ENCODE measurements around the gene RPL10A.

RPL10A gene

DNA sequence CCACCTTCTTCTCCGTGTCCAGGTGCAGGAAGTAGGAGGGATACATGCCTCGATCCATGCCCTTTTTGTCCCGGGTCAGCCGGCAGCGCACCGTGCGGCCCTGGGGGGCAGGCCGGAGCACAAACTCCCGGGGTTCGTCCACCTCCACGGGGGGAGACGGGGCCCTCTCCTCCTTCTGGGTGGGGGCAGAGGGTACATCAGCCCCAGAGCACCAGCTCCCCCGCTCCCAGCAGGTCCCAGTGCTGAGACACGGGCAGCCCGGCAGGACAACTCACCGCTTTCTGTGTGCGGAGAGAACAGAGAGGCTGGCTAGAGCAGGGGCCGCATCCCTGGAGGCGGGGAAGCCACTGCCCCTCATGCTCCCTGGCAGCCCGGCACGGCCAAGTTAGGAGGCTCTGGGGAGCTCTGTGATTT is 37.8 kb downstream of the RPL10A start:
- no peak for ATAC-seq
- TF ChIP-seq CSDC2 (CRISPR knock-in tag; IDR thresholded peaks at IDR 0.05) (no peak), TOX (CRISPR knock-in tag; IDR thresholded peaks at IDR 0.05; ENCODE audit: borderline replicate concordance) (no peak), TCF4 (CRISPR knock-in tag; IDR thresholded peaks at IDR 0.05; ENCODE audit: borderline replicate concordance) (no peak)

DNA sequence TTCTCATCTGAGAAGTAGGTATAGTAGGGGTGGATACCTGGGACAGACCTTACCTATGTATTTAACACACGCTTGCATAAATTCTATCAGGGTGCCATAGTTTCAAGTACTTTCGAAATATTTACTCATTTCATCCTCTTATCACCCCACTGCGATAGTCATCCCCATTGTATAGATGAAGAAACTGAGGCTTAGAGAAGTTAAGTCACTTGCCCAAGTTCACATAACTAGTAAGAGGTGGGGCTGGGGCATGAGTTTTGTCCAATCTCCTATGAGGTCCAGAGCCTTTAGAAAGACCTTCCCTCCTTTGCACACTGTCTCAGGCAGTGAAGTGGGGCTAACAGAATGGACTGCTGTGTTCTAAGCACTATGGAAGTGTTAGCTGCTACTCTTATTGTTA is 38.3 kb downstream of the RPL10A start:
- no peak for TF ChIP-seq RARB (CRISPR knock-in tag; IDR thresholded peaks at IDR 0.05)
- TF ChIP-seq, protein P1, sequence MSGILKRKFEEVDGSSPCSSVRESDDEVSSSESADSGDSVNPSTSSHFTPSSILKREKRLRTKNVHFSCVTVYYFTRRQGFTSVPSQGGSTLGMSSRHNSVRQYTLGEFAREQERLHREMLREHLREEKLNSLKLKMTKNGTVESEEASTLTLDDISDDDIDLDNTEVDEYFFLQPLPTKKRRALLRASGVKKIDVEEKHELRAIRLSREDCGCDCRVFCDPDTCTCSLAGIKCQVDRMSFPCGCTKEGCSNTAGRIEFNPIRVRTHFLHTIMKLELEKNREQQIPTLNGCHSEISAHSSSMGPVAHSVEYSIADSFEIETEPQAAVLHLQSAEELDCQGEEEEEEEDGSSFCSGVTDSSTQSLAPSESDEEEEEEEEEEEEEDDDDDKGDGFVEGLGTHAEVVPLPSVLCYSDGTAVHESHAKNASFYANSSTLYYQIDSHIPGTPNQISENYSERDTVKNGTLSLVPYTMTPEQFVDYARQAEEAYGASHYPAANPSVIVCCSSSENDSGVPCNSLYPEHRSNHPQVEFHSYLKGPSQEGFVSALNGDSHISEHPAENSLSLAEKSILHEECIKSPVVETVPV (CRISPR knock-in tag; IDR thresholded peaks at IDR 0.05): no peak
- TF ChIP-seq OSR1 (CRISPR knock-in tag; IDR thresholded peaks at IDR 0.05): no peak
- TF ChIP-seq BACH2 (CRISPR knock-in tag; IDR thresholded peaks at IDR 0.05; ENCODE audit: borderline replicate concordance): no peak
- TF ChIP-seq, protein P2, sequence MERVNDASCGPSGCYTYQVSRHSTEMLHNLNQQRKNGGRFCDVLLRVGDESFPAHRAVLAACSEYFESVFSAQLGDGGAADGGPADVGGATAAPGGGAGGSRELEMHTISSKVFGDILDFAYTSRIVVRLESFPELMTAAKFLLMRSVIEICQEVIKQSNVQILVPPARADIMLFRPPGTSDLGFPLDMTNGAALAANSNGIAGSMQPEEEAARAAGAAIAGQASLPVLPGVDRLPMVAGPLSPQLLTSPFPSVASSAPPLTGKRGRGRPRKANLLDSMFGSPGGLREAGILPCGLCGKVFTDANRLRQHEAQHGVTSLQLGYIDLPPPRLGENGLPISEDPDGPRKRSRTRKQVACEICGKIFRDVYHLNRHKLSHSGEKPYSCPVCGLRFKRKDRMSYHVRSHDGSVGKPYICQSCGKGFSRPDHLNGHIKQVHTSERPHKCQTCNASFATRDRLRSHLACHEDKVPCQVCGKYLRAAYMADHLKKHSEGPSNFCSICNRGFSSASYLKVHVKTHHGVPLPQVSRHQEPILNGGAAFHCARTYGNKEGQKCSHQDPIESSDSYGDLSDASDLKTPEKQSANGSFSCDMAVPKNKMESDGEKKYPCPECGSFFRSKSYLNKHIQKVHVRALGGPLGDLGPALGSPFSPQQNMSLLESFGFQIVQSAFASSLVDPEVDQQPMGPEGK (CRISPR knock-in tag; IDR thresholded peaks at IDR 0.05; ENCODE audit: borderline replicate concordance): no peak
- TF ChIP-seq GLIS3 (CRISPR knock-in tag; IDR thresholded peaks at IDR 0.05): no peak
- TF ChIP-seq, protein P3, sequence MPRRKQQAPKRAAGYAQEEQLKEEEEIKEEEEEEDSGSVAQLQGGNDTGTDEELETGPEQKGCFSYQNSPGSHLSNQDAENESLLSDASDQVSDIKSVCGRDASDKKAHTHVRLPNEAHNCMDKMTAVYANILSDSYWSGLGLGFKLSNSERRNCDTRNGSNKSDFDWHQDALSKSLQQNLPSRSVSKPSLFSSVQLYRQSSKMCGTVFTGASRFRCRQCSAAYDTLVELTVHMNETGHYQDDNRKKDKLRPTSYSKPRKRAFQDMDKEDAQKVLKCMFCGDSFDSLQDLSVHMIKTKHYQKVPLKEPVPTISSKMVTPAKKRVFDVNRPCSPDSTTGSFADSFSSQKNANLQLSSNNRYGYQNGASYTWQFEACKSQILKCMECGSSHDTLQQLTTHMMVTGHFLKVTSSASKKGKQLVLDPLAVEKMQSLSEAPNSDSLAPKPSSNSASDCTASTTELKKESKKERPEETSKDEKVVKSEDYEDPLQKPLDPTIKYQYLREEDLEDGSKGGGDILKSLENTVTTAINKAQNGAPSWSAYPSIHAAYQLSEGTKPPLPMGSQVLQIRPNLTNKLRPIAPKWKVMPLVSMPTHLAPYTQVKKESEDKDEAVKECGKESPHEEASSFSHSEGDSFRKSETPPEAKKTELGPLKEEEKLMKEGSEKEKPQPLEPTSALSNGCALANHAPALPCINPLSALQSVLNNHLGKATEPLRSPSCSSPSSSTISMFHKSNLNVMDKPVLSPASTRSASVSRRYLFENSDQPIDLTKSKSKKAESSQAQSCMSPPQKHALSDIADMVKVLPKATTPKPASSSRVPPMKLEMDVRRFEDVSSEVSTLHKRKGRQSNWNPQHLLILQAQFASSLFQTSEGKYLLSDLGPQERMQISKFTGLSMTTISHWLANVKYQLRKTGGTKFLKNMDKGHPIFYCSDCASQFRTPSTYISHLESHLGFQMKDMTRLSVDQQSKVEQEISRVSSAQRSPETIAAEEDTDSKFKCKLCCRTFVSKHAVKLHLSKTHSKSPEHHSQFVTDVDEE (CRISPR knock-in tag; IDR thresholded peaks at IDR 0.05): no peak
- no peak for TF ChIP-seq TCF4 (CRISPR knock-in tag; IDR thresholded peaks at IDR 0.05; ENCODE audit: borderline replicate concordance)
- TF ChIP-seq ZNF565 (CRISPR knock-in tag; conservative IDR thresholded peaks at IDR 0.05; ENCODE audit: low read depth): no peak
- TF ChIP-seq ARNTL (CRISPR knock-in tag; IDR thresholded peaks at IDR 0.05; ENCODE audit: borderline replicate concordance, low read depth): no peak
- ATAC-seq: no peak

DNA sequence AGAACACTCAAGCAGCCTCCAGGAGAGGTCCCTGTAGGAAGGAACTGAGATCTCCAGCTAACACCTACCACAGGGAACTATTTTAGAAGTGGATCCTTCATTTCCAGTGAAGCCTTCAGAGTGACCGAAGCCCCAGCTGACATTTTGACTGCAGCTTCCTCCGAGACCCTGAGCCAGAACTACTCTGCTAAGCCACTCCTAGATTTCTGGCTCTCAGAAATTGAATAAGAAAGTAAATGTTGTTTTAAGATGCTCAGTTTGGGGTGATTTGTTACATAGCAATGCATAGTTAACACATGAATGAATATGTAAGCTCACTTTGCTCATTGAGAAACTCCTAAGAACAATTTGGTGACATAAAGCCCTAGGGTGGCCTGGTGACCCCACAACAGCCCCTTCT is 39.0 kb downstream of the RPL10A start:
- TF ChIP-seq ARNTL (CRISPR knock-in tag; IDR thresholded peaks at IDR 0.05; ENCODE audit: borderline replicate concordance, low read depth) (no peak), OSR1 (CRISPR knock-in tag; IDR thresholded peaks at IDR 0.05) (no peak), RARB (CRISPR knock-in tag; IDR thresholded peaks at IDR 0.05) (no peak), SNAI2 (CRISPR knock-in tag; IDR thresholded peaks at IDR 0.05) (no peak)
- TF ChIP-seq, protein P3 (CRISPR knock-in tag; IDR thresholded peaks at IDR 0.05): no peak
- ATAC-seq: no peak

DNA sequence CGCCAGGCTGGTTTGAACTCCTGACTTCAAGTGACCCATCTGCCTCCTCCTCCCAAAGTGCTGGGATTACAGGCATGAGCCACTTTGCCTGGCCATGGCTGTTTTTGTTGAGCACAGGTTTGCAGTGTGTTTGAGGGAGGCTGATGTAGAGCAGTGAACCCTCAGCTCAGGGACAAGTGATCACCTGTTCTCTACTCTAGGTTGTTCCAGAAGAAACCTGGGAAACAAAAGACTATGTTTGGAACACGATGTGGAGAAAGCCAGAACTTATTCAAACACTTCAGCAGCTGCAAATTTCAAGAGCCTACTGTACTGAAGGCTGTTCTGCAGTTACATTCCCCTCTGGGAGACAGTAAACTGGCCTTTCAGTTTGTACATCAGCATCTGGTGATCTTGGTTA is 39.8 kb downstream of the RPL10A start:
- TF ChIP-seq, protein P2 (CRISPR knock-in tag; IDR thresholded peaks at IDR 0.05; ENCODE audit: borderline replicate concordance): no peak
- no peak for ATAC-seq

DNA sequence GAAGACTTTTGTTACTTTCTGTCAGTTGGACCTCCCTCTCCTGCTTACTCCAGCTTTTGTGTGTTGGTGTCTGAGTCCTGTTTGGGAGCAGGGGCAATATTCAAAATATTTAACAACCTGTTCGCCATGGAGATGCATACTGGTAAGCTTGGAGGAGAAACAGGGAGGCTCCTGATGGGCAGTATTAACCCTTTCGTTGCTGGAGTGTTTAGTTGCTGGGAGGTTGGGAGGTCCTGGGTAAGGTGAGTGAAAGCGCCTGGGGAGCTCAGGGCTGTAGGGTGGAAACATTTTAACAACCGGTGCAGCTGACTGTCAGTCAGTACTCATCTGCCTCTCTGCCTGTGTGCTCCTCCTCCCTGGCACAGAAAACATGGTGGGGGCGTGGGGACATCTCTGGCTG is 40.3 kb downstream of the RPL10A start:
- ATAC-seq: no peak
- TF ChIP-seq, protein P4, sequence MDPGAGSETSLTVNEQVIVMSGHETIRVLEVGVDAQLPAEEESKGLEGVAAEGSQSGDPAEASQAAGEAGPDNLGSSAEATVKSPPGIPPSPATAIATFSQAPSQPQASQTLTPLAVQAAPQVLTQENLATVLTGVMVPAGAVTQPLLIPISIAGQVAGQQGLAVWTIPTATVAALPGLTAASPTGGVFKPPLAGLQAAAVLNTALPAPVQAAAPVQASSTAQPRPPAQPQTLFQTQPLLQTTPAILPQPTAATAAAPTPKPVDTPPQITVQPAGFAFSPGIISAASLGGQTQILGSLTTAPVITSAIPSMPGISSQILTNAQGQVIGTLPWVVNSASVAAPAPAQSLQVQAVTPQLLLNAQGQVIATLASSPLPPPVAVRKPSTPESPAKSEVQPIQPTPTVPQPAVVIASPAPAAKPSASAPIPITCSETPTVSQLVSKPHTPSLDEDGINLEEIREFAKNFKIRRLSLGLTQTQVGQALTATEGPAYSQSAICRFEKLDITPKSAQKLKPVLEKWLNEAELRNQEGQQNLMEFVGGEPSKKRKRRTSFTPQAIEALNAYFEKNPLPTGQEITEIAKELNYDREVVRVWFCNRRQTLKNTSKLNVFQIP (CRISPR knock-in tag; IDR thresholded peaks at IDR 0.05; ENCODE audit: borderline replicate concordance, low read depth): no peak
- TF ChIP-seq TCF4 (CRISPR knock-in tag; IDR thresholded peaks at IDR 0.05; ENCODE audit: borderline replicate concordance) (no peak), ZNF8 (CRISPR knock-in tag; IDR thresholded peaks at IDR 0.05) (no peak), ZNF565 (CRISPR knock-in tag; conservative IDR thresholded peaks at IDR 0.05; ENCODE audit: low read depth) (no peak), ZFP3 (CRISPR knock-in tag; IDR thresholded peaks at IDR 0.05) (no peak), OSR1 (CRISPR knock-in tag; IDR thresholded peaks at IDR 0.05) (no peak)
- TF ChIP-seq, protein P2 (CRISPR knock-in tag; IDR thresholded peaks at IDR 0.05; ENCODE audit: borderline replicate concordance): no peak
- TF ChIP-seq, protein P1 (CRISPR knock-in tag; IDR thresholded peaks at IDR 0.05): no peak

All from SK-N-SH treated with all-trans-retinoic acid at 6 μM for 48 hours (cell line).